Pancreas (tissue), 10 donors: ENCODE results near the gene GGA1. TPM values are rescaled to one million over a fixed set of nuclear protein-coding genes. Genes with fewer than 3 reads are reported as not detected.
A peak's percentile ranks its signal among the peaks of the same experiment; 100 is the strongest.

ENCODE experiments used
- ATAC-seq, 4 donors: fragments of 200-7000 bp; cut with Tn5 transposase; one replicate each; pipeline versions ENCODE4 v1.8.0 to v1.9.1; 2020; ENCODE audit warnings: mild to moderate bottlenecking in 4 of 4, moderate library complexity in 4 of 4
- DNase-seq, 6 donors: peaks; one replicate each; pipeline ENCODE4 v3.0.0-alpha.2; 2020
- FAIRE-seq: peaks from 2 replicates; lab custom pipeline; 2012; peaks lifted over from hg19 to GRCh38; lab: Jason Lieb, UNC
- H3K27ac ChIP-seq, 4 donors: fragments of 200-600 bp; sonication (generic); 1 replicate in 3 of 4; 2 replicates in 1 of 4; pipeline versions ENCODE4 v1.5.0 to v1.8.0; 2020
- H3K27me3 ChIP-seq, 4 donors: fragments of 200-600 bp; one replicate each; pipeline ENCODE4 v1.8.0; 2021
- H3K36me3 ChIP-seq, 3 donors: fragments of 200-600 bp; sonication (generic) in 1 of 3; one replicate each; pipeline versions ENCODE4 v1.5.0 to v1.8.0; 2020 to 2021
- H3K4me1 ChIP-seq, 3 donors: fragments of 200-600 bp; one replicate each; pipeline ENCODE4 v1.8.0; 2021
- H3K4me3 ChIP-seq, 4 donors: fragments of 200-600 bp; sonication (generic) in 2 of 4; one replicate each; pipeline versions ENCODE4 v1.5.0 to v1.8.0; 2020 to 2021
- H3K9me3 ChIP-seq, 4 donors: fragments of 200-600 bp; one replicate each; pipeline ENCODE4 v1.8.0; 2021
- whole genome bisulfite sequencing, 2 donors: extraction: QIAGEN DNeasy Blood & Tissue Kit; methylation state at CpG; one replicate each; pipeline ENCODE4 v1.1.7; 2013; 5-methylcytosine and 5-hydroxymethylcytosine counted together
- intact Hi-C, 3 donors: fragments of 100-400 bp; cut with DNase I; formaldehyde crosslinking; loops; one replicate each; pipeline versions ENCODE4 v1.11.1 to v1.14.2; 2022
- polyA plus RNA-seq, 2 donors: library from polyadenylated mRNA; stranded (reverse); fragments of 200-250 nt; gene quantifications; one replicate each; pipeline ENCODE4 v1.2.3, GENCODE V29; 2013
- total RNA-seq, 6 donors: library from RNA; stranded (reverse); fragmentation: NEBNext Ultra II Directional in 4 of 6; extraction: Animal tissue kit (Norgen Biotek cat#: 25700) in 4 of 6; gene quantifications; one replicate each; pipeline versions ENCODE4 v1.2.1 to v1.2.4, GENCODE V29; 2021 to 2023
- TF ChIP-seq, protein P1 (sequence below), 4 donors: fragments of 200-600 bp; sonication (generic) in 3 of 4; IDR thresholded peaks; one replicate each; pipeline versions ENCODE4 v1.5.0 to v1.8.0; 2021; ENCODE audit warnings: antibody characterized with exemption in 4 of 4
- donor health status: healthy with polysubstance abuse.
- donor health status: DM: no; HTN: no; CAD: no; lungs with moderate emphysema.
- donor health status: DM: no; HTN: no; CAD: no.
- donor health status: control.
- donor health status: control.
- donor health status: Bipolar disorder and iron deficiency.
- donor health status: DM: yes; HTN: yes; CAD: no.
- donor health status: DM: no; HTN: no; CAD: no.
- donor health status: DM: no; HTN: no; CAD: no.
- donor health status: DM: yes; HTN: yes; CAD: no.

Gene GGA1
- total and polyA plus RNA-seq, 8 donors, result 17.9 to 84.9 (median 23.9) TPM

DNA sequence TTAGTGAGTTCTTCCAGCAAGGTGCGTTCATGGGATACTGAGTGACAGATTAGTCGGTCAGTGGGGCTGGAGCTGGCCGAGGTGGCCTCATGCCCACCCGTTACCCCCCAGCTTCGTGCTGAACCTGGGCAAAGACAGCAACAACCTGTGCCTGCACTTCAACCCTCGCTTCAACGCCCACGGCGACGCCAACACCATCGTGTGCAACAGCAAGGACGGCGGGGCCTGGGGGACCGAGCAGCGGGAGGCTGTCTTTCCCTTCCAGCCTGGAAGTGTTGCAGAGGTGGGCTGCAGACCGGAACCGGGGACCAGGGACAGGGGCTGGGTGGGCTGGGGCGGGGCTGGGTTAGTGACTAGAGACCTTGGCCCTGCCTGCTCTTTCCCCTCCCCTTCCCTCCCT lies 69.7 kb downstream of the GGA1 start:
- intact Hi-C loops, result no loop called here
- H3K4me1 ChIP-seq, result peaks cover 0 to 29% (median 14%) of the 10 kb centered on the region in 3 donors

DNA sequence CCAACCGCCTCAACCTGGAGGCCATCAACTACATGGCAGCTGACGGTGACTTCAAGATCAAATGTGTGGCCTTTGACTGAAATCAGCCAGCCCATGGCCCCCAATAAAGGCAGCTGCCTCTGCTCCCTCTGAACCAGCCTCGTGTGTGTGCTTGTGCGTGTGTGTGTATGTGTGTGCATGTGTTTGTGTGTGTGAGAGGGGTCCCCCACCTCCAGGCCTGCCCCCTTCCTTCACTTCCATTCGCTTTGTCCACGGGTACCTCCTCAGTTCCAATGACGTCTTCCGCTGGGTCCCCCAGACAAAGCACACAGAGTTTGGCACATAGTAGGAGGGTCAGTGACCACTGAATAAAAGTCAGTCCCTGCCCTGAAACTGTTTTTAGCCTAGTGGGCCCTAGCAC lies 71.0 kb downstream of the GGA1 start:
- no peaks in the 10 kb centered on the region for H3K9me3 ChIP-seq
- no peak overlapping the region for H3K4me3 ChIP-seq
- DNase-seq, result no peak
- no peak overlapping the region for H3K27ac ChIP-seq
- no peak for FAIRE-seq
- H3K36me3 ChIP-seq, result no peaks in the 10 kb centered on the region
- peaks cover 0 to 24% (median 11%) of the 10 kb centered on the region in 3 donors for H3K4me1 ChIP-seq
- 86 to 87% methylated on average over 8 of the region's 8 CpGs for WGBS, 2 donors
- intact Hi-C loops, result loop anchor here in 1 of 3 donors (5.0 to 10.0 kb wide), 2 partner anchors 37 to 135 kb away; no protein-coding TSS in a partner anchor
- no peak for ATAC-seq
- no peaks in the 10 kb centered on the region for H3K27me3 ChIP-seq
- TF ChIP-seq, protein P1, sequence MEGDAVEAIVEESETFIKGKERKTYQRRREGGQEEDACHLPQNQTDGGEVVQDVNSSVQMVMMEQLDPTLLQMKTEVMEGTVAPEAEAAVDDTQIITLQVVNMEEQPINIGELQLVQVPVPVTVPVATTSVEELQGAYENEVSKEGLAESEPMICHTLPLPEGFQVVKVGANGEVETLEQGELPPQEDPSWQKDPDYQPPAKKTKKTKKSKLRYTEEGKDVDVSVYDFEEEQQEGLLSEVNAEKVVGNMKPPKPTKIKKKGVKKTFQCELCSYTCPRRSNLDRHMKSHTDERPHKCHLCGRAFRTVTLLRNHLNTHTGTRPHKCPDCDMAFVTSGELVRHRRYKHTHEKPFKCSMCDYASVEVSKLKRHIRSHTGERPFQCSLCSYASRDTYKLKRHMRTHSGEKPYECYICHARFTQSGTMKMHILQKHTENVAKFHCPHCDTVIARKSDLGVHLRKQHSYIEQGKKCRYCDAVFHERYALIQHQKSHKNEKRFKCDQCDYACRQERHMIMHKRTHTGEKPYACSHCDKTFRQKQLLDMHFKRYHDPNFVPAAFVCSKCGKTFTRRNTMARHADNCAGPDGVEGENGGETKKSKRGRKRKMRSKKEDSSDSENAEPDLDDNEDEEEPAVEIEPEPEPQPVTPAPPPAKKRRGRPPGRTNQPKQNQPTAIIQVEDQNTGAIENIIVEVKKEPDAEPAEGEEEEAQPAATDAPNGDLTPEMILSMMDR (IDR thresholded peaks at IDR 0.05), result no peak

More for the DNA sequence above, 69.7 kb downstream of the GGA1 start:
- Histone ChIP-seq H3K4me3 (no peak overlapping the region), H3K27ac (no peak overlapping the region), H3K9me3 (no peaks in the 10 kb centered on the region), H3K27me3 (no peaks in the 10 kb centered on the region), H3K36me3 (no peaks in the 10 kb centered on the region)
- FAIRE-seq (no peak), DNase-seq (peak in 1 of 6 donors; percentile 33), ATAC-seq (no peak)
- TF ChIP-seq, protein P1 (IDR thresholded peaks at IDR 0.05), result no peak
- 67 to 68% methylated on average over 18 of the region's 18 CpGs for WGBS, 2 donors

DNA sequence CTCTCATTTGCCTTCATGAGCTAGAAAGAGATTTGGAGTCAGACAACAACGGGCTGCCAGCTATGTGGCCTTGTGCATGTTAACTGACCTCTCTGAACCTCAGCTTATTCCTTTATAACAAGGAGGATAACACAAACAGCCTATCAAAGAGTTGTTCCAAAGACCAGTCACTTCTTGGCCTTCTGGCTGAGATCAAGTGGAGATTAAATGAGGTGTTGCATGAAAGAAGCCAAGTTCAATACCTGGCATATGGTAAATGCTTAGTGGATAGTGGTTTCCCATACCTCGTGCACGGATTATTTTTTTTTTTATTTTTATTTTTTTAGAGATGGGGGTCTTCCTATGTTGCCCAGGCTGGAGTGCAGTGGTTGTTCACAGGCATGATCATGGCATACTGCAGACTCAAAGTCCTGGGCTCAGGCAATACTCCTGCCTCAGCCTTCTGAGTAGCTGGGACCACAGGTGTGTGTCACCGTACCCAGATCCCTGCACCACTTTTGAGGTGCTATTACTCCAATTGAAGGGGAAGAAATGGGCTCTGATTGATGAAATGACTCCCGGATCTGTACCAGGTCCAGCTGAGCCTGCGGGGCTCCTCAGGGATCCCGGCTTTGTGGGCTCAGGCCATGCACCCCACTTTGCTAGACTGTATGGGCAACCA lies 71.7 kb downstream of the GGA1 start:
- no peaks in the 10 kb centered on the region for H3K36me3 ChIP-seq
- FAIRE-seq (no peak), DNase-seq (no peak), ATAC-seq (no peak)
- H3K27me3 ChIP-seq, result no peaks in the 10 kb centered on the region
- TF ChIP-seq, protein P1 (IDR thresholded peaks at IDR 0.05), result no peak
- H3K27ac ChIP-seq, result no peak overlapping the region
- no peak overlapping the region for H3K4me3 ChIP-seq
- 72 to 80% methylated on average over 7 of the region's 7 CpGs for WGBS, 2 donors
- H3K9me3 ChIP-seq, result no peaks in the 10 kb centered on the region
- peaks cover 0 to 18% (median 6%) of the 10 kb centered on the region in 3 donors for H3K4me1 ChIP-seq
- intact Hi-C loops, result loop anchor here in 1 of 3 donors (5.0 to 10.0 kb wide), 2 partner anchors 38 to 136 kb away; no protein-coding TSS in a partner anchor

DNA sequence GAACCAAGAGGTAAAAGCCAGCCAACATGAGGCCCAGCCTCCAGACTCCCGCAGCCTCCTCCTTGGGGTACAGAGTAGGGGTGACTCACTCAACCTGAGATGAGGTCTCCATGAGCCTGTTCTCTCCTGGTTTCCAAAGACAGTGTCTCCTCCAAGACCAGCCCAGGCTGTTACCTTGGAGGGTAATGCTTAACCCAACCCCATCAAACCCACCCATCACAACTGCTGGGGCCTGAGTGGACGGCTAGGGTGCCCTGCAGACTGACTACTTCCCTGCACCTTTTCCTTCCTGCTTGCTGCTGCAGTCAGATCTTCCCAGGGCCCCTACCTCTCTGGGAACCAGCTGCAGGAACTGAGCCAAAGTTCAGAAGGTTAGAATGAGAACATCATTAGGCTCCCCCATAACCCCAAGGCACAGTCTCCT lies 72.4 kb downstream of the GGA1 start:
- 41 to 57% methylated on average over 2 of the region's 2 CpGs for WGBS, 2 donors

More for the DNA sequence above, 72.4 kb downstream of the GGA1 start:
- no peaks in the 10 kb centered on the region for H3K36me3 ChIP-seq
- FAIRE-seq (no peak), ATAC-seq (no peak), DNase-seq (no peak)
- H3K27ac ChIP-seq, result no peak overlapping the region
- TF ChIP-seq, protein P1 (IDR thresholded peaks at IDR 0.05), result no peak
- no peak overlapping the region for H3K4me3 ChIP-seq
- H3K9me3 ChIP-seq, result no peaks in the 10 kb centered on the region
- H3K27me3 ChIP-seq, result no peaks in the 10 kb centered on the region
- intact Hi-C loops, result loop anchor here in 1 of 3 donors (5.0 to 10.0 kb wide), 2 partner anchors 39 to 136 kb away; no protein-coding TSS in a partner anchor
- peaks cover 0 to 12% (median 6%) of the 10 kb centered on the region in 3 donors for H3K4me1 ChIP-seq
